ENCODE measurements around the gene DRD2. TPM values are rescaled to one million over a fixed set of nuclear protein-coding genes. Genes with fewer than 3 reads are reported as not detected.
"Not testable (repeated sequence)": the region's sequence is repeated elsewhere in the genome, so short reads cannot be mapped to it uniquely, and the experiment has no call there.

DRD2 gene
- 0.44 TPM in 1 of 2 replicates, not detected in the other for total RNA-seq (2021)
- long read RNA-seq: 0 reads

DNA sequence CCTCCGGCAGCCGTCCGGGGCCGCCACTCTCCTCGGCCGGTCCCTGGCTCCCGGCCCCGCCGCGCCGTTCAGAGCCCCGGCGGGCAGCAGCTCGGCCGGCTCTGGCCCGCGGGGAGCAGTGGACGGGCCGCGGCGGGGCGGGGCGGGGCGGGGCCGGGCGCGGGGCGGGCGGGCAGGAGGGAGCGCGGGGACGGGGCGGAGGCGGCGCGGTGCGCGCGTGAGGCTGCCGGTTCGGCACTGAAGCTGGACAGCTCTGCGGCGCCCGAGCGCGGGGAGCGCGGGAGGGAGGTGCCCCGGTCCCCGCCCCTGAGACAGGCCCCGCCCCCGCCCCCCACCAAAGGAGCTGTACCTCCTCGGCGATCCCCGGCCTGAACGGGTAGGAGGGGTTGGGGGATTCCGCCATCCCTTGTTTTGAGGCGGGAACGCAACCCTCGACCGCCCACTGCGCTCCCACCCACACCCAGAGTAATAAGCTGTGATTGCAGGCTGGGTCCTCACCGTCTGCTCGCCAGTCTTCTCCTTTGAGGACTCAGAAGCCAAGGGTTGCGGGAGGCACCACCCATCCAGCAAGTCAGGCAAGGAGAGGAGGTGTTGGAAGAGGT, at the start of gene DRD2:
Gene DRD2 (minus strand): TSS at position 239 of the 602 bp plus-strand sequence. CDS start 50,747 bp downstream, outside the sequence.
- peak within 1 kb of the TSS; percentile 69 to 87 for H3K4me3 Mint-ChIP-seq
- Histone ChIP-seq H3K56ac (ENCODE audit: insufficient read length, low read depth, low read length) (no peak within 1 kb of the TSS), H2BK5ac (ENCODE audit: insufficient read length, low read length) (no peak within 1 kb of the TSS), H2AFZ (ENCODE audit: low read length) (no peak within 1 kb of the TSS), H3K4me2 (ENCODE audit: insufficient read depth, insufficient read length, low read length) (peak within 1 kb of the TSS; percentile 84), H3K23me2 (ENCODE audit: insufficient read length, low read depth, low read length, poor library complexity, severe bottlenecking) (peaks cover 14% of the 10 kb centered on the region), H3K18ac (ENCODE audit: insufficient read length, low read depth, low read length) (no peak within 1 kb of the TSS), H2BK12ac (ENCODE audit: insufficient read length, low read depth, low read length) (no peak within 1 kb of the TSS), H3K27me3 (ENCODE audit: insufficient read depth, low read length) (peaks cover 10% of the 10 kb centered on the region; the same call in 1 of the 2 replicates), H3K23ac (ENCODE audit: insufficient read length, low read depth, low read length) (no peak within 1 kb of the TSS), H2AK5ac (ENCODE audit: insufficient read length, low read length) (no peak within 1 kb of the TSS), H4K5ac (ENCODE audit: insufficient read length, low read depth, low read length) (no peak within 1 kb of the TSS), H2BK120ac (ENCODE audit: low read depth, low read length, poor library complexity, severe bottlenecking) (no peak within 1 kb of the TSS), H2BK20ac (ENCODE audit: low read depth, low read length, poor library complexity, severe bottlenecking) (no peak within 1 kb of the TSS), H3K79me1 (ENCODE audit: insufficient read depth, low read depth, low read length, poor library complexity, severe bottlenecking) (no peaks in the 10 kb centered on the region), H3T11ph (ENCODE audit: low read length) (no peak within 1 kb of the TSS), H3K14ac (ENCODE audit: insufficient read depth, low read length) (no peak within 1 kb of the TSS), H3K9ac (ENCODE audit: extremely low read depth, insufficient read length, low read length) (no peak within 1 kb of the TSS), H3K4me1 (ENCODE audit: insufficient read depth, low read length) (no peaks in the 10 kb centered on the region; the same call in none of the 2 replicates), H3K9me3 (ENCODE audit: control insufficient read depth, low read depth, low read length) (no peaks in the 10 kb centered on the region), H3K79me2 (ENCODE audit: insufficient read depth, low read length) (no peaks in the 10 kb centered on the region), H4K91ac (ENCODE audit: insufficient read length, low read depth, low read length) (no peak within 1 kb of the TSS), H4K8ac (replicated peaks; ENCODE audit: insufficient read length, low read depth, low read length) (no peak within 1 kb of the TSS), H2BK15ac (ENCODE audit: low read depth, low read length) (no peak within 1 kb of the TSS), H3K4ac (ENCODE audit: low read depth, low read length) (no peak within 1 kb of the TSS), H4K20me1 (ENCODE audit: control insufficient read depth, insufficient read depth, insufficient read length) (peaks cover 2% of the 10 kb centered on the region), H3K27ac (ENCODE audit: insufficient read length, low read depth, low read length) (no peak within 1 kb of the TSS)
- TF ChIP-seq, protein P1, sequence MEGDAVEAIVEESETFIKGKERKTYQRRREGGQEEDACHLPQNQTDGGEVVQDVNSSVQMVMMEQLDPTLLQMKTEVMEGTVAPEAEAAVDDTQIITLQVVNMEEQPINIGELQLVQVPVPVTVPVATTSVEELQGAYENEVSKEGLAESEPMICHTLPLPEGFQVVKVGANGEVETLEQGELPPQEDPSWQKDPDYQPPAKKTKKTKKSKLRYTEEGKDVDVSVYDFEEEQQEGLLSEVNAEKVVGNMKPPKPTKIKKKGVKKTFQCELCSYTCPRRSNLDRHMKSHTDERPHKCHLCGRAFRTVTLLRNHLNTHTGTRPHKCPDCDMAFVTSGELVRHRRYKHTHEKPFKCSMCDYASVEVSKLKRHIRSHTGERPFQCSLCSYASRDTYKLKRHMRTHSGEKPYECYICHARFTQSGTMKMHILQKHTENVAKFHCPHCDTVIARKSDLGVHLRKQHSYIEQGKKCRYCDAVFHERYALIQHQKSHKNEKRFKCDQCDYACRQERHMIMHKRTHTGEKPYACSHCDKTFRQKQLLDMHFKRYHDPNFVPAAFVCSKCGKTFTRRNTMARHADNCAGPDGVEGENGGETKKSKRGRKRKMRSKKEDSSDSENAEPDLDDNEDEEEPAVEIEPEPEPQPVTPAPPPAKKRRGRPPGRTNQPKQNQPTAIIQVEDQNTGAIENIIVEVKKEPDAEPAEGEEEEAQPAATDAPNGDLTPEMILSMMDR (conservative IDR thresholded peaks at IDR 0.05): no peak
- DNase-seq: peak; percentile 50
- H3K4me1 Mint-ChIP-seq: peaks cover 23 to 43% of the 10 kb centered on the region in 2 experiments
- peaks cover 85% of the 10 kb centered on the region for H3K27me3 Mint-ChIP-seq (ENCODE audit: low read depth)
- no peaks in the 10 kb centered on the region for H3K36me3 Mint-ChIP-seq (ENCODE audit: insufficient read depth in 1 of 3, low read depth in 3 of 3)
- WGBS (ENCODE audit: extremely low coverage, insufficient read length, low lambda C conversion rate): no CpG with 5 or more reads among the region's 65 CpGs
- H3K27ac Mint-ChIP-seq: no peak within 1 kb of the TSS
- H3K9me3 Mint-ChIP-seq: no peaks in the 10 kb centered on the region

DNA sequence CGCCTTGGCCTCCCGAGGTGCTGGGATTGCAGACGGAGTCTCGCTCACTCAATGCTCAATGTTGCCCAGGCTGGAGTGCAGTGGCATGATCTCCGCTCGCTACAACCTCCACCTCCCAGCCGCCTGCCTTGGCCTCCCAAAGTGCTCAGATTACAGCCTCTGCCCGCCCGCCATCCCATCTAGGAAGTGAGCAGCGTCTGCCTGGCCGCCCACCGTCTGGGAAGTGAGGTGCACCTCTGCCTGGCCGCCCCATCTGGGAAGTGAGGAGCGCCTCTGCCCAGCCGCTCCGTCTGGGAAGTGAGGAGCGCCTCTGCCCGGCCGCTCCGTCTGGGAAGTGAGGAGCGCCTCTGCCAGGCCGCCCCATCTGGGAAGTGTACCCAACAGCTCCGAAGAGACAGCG, 48.7 kb upstream of the DRD2 start:
- DNase-seq; H3K4me1 ChIP-seq (ENCODE audit: insufficient read depth, low read length); H3K27ac ChIP-seq (ENCODE audit: insufficient read length, low read depth, low read length); H2BK15ac ChIP-seq (ENCODE audit: low read depth, low read length); H3K27ac Mint-ChIP-seq; H3K56ac ChIP-seq (ENCODE audit: insufficient read length, low read depth, low read length); H3K23me2 ChIP-seq (ENCODE audit: insufficient read length, low read depth, low read length, poor library complexity, severe bottlenecking); H3K14ac ChIP-seq (ENCODE audit: insufficient read depth, low read length); H4K91ac ChIP-seq (ENCODE audit: insufficient read length, low read depth, low read length); H2AK5ac ChIP-seq (ENCODE audit: insufficient read length, low read length); H3K4me1 Mint-ChIP-seq; H3K4me2 ChIP-seq (ENCODE audit: insufficient read depth, insufficient read length, low read length); H3K27me3 Mint-ChIP-seq (ENCODE audit: low read depth); H2AFZ ChIP-seq (ENCODE audit: low read length); H3K9ac ChIP-seq (ENCODE audit: extremely low read depth, insufficient read length, low read length); H4K5ac ChIP-seq (ENCODE audit: insufficient read length, low read depth, low read length); H3K79me1 ChIP-seq (ENCODE audit: insufficient read depth, low read depth, low read length, poor library complexity, severe bottlenecking); H3T11ph ChIP-seq (ENCODE audit: low read length); H3K27me3 ChIP-seq (ENCODE audit: insufficient read depth, low read length); H2BK120ac ChIP-seq (ENCODE audit: low read depth, low read length, poor library complexity, severe bottlenecking); H3K18ac ChIP-seq (ENCODE audit: insufficient read length, low read depth, low read length); H4K8ac ChIP-seq (replicated peaks; ENCODE audit: insufficient read length, low read depth, low read length); H3K23ac ChIP-seq (ENCODE audit: insufficient read length, low read depth, low read length); H2BK12ac ChIP-seq (ENCODE audit: insufficient read length, low read depth, low read length); H2BK5ac ChIP-seq (ENCODE audit: insufficient read length, low read length); H4K20me1 ChIP-seq (ENCODE audit: control insufficient read depth, insufficient read depth, insufficient read length); H3K79me2 ChIP-seq (ENCODE audit: insufficient read depth, low read length); H3K4me3 Mint-ChIP-seq; H3K4ac ChIP-seq (ENCODE audit: low read depth, low read length); H2BK20ac ChIP-seq (ENCODE audit: low read depth, low read length, poor library complexity, severe bottlenecking); H3K9me3 ChIP-seq (ENCODE audit: control insufficient read depth, low read depth, low read length): not testable (repeated sequence)
- Mint-ChIP-seq H3K9me3 (peaks cover 12 to 15% of the 10 kb centered on the region in 2 experiments), H3K36me3 (ENCODE audit: insufficient read depth in 1 of 3, low read depth in 3 of 3) (peaks cover 4 to 12% (median 6%) of the 10 kb centered on the region in 3 experiments)
- no CpG with 5 or more reads among the region's 24 CpGs for WGBS (ENCODE audit: extremely low coverage, insufficient read length, low lambda C conversion rate)

Data from H9 (cell line).